Esophagus squamous epithelium (tissue), 5 donors: ENCODE results near the gene HDAC6. TPM values are rescaled to one million over a fixed set of nuclear protein-coding genes. Genes with fewer than 3 reads are reported as not detected.
"Not testable (repeated sequence)": the region's sequence is repeated elsewhere in the genome, so short reads cannot be mapped to it uniquely, and the experiment has no call there.

Experiments used
- DNase-seq: peaks from one replicate; lab custom pipeline; 2025; lab: John Stamatoyannopoulos, UW
- H3K27ac ChIP-seq, 4 donors: fragments of 200-600 bp; sonication (generic); one replicate each; pipeline ENCODE4 v1.5.1; 2016 to 2019; ENCODE audit warnings: mild to moderate bottlenecking in 1 of 4
- H3K27me3 ChIP-seq, 4 donors: fragments of 200-600 bp; sonication (generic); 1 replicate in 3 of 4; 2 replicates in 1 of 4; pipeline versions ENCODE4 v1.5.1 to v1.6.0; 2017 to 2021; ENCODE audit warnings: antibody characterized with exemption in 1 of 4
- H3K36me3 ChIP-seq, 3 donors: fragments of 200-600 bp; sonication (generic); one replicate each; pipeline ENCODE4 v1.5.1; 2016 to 2019
- H3K4me1 ChIP-seq, 3 donors: fragments of 200-600 bp; sonication (generic); one replicate each; pipeline ENCODE4 v1.5.1; 2017 to 2019
- H3K4me3 ChIP-seq, 4 donors: fragments of 200-600 bp; sonication (generic); 1 replicate in 3 of 4; 2 replicates in 1 of 4; pipeline ENCODE4 v1.5.1; 2016 to 2019; ENCODE audit warnings: mild to moderate bottlenecking in 2 of 4, moderate library complexity in 1 of 4
- H3K9me3 ChIP-seq, 3 donors: fragments of 200-600 bp; sonication (generic); one replicate each; pipeline ENCODE4 v1.5.1; 2016 to 2019
- POLR2A ChIP-seq, 4 donors: fragments of 450-650 bp; IDR thresholded peaks; one replicate each; pipeline ENCODE4 v1.6.1; 2017; ENCODE audit warnings: antibody characterized with exemption in 4 of 4, mild to moderate bottlenecking in 4 of 4, moderate library complexity in 3 of 4
- WGBS, 2 donors: methylation state at CpG; one replicate each; pipeline ENCODE4 v1.1.5; 2018; 5-methylcytosine and 5-hydroxymethylcytosine counted together
- intact Hi-C: fragments of 100-400 bp; cut with DNase I; formaldehyde crosslinking; loops from one replicate; pipeline ENCODE4 v1.15.0; 2022
- total RNA-seq, 4 donors: library from RNA; depleted of rRNA; stranded (reverse); fragments of >200 nt; gene quantifications; one replicate each; pipeline ENCODE4 v1.1.0, GENCODE V29; 2016
- TF ChIP-seq, protein P1 (sequence below), 6 experiments: fragments of 450-650 bp in 4 of 6; fragments of 200-600 bp in 2 of 6; sonication (generic) in 2 of 6; IDR thresholded peaks; one replicate each; pipeline ENCODE4 v1.5.1; 2016 to 2019; ENCODE audit warnings: antibody characterized with exemption in 6 of 6, mild to moderate bottlenecking in 4 of 6, moderate library complexity in 4 of 6
- donor health status: DM: yes; HTN: yes; CAD: no.

The HDAC6 gene
- total RNA-seq, 4 donors from 2014 or later: 39.9 to 54.9 (median 48.2) TPM

DNA sequence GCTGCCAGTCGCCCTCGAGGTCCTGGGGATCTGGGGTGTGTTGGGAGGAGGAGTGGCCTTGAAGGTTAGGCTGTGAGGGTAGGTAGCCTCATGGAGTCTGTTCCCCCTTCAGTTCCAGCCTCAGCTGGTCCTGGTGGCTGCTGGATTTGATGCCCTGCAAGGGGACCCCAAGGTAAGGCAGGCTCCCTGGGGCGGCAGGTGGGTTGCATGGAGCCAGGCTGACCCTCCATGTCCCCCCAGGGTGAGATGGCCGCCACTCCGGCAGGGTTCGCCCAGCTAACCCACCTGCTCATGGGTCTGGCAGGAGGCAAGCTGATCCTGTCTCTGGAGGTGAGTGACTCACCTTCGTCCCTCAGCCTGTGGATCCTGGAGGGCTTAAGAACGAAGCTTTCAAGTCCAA lies 12.9 kb downstream of the HDAC6 start:
- H3K4me1 ChIP-seq: no peaks in the 10 kb centered on the region
- intact Hi-C loops: no loop called here
- 60% methylated on average over 1 of the region's 8 CpGs; no CpG with 5 or more reads in 1 of the 2 donors for WGBS, 2 donors
- no peak for TF ChIP-seq POLR2A (IDR thresholded peaks at IDR 0.05)
- TF ChIP-seq, protein P1, sequence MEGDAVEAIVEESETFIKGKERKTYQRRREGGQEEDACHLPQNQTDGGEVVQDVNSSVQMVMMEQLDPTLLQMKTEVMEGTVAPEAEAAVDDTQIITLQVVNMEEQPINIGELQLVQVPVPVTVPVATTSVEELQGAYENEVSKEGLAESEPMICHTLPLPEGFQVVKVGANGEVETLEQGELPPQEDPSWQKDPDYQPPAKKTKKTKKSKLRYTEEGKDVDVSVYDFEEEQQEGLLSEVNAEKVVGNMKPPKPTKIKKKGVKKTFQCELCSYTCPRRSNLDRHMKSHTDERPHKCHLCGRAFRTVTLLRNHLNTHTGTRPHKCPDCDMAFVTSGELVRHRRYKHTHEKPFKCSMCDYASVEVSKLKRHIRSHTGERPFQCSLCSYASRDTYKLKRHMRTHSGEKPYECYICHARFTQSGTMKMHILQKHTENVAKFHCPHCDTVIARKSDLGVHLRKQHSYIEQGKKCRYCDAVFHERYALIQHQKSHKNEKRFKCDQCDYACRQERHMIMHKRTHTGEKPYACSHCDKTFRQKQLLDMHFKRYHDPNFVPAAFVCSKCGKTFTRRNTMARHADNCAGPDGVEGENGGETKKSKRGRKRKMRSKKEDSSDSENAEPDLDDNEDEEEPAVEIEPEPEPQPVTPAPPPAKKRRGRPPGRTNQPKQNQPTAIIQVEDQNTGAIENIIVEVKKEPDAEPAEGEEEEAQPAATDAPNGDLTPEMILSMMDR (IDR thresholded peaks at IDR 0.05): no peak
- no peak overlapping the region for H3K27ac ChIP-seq
- no peak for DNase-seq
- H3K4me3 ChIP-seq: no peak overlapping the region
- H3K9me3 ChIP-seq: no peaks in the 10 kb centered on the region
- H3K36me3 ChIP-seq: peaks cover 0 to 69% (median 0%) of the 10 kb centered on the region in 3 donors
- H3K27me3 ChIP-seq: no peaks in the 10 kb centered on the region

- no peaks in the 10 kb centered on the region for H3K9me3 ChIP-seq
- no peaks in the 10 kb centered on the region for H3K4me1 ChIP-seq
- no peak overlapping the region for H3K4me3 ChIP-seq
- TF ChIP-seq, protein P1 (IDR thresholded peaks at IDR 0.05): no peak
- TF ChIP-seq POLR2A (IDR thresholded peaks at IDR 0.05): no peak
- intact Hi-C loops: no loop called here
- H3K36me3 ChIP-seq: peaks cover 0 to 75% (median 0%) of the 10 kb centered on the region in 3 donors
- H3K27ac ChIP-seq: no peak overlapping the region
- WGBS, 2 donors: 100% methylated on average over 1 of the region's 8 CpGs
- no peak for DNase-seq
- no peaks in the 10 kb centered on the region for H3K27me3 ChIP-seq
Measured at GRCh38 chrX:48815266-48815665, 13.4 kb downstream of the HDAC6 start.

GRCh38 chrX:48816014-48816810 lies 14.3 kb downstream of the HDAC6 start:
- no peaks in the 10 kb centered on the region for H3K27me3 ChIP-seq
- H3K27ac ChIP-seq: no peak overlapping the region
- TF ChIP-seq POLR2A (IDR thresholded peaks at IDR 0.05): no peak
- TF ChIP-seq, protein P1 (IDR thresholded peaks at IDR 0.05): no peak
- WGBS, 2 donors: no CpG with 5 or more reads among the region's 18 CpGs
- peaks cover 0 to 76% (median 0%) of the 10 kb centered on the region in 3 donors for H3K36me3 ChIP-seq
- no peaks in the 10 kb centered on the region for H3K9me3 ChIP-seq
- no peak overlapping the region for H3K4me3 ChIP-seq
- H3K4me1 ChIP-seq: no peaks in the 10 kb centered on the region
- no peak for DNase-seq
- intact Hi-C loops: no loop called here

- TF ChIP-seq, protein P1 (IDR thresholded peaks at IDR 0.05): no peak
- no peak for TF ChIP-seq POLR2A (IDR thresholded peaks at IDR 0.05)
- no peaks in the 10 kb centered on the region for H3K9me3 ChIP-seq
- intact Hi-C loops: no loop called here
- H3K27ac ChIP-seq: no peak overlapping the region
- no peaks in the 10 kb centered on the region for H3K27me3 ChIP-seq
- no peak overlapping the region for H3K4me3 ChIP-seq
- DNase-seq: no peak
- peaks cover 0 to 80% (median 0%) of the 10 kb centered on the region in 3 donors for H3K36me3 ChIP-seq
- H3K4me1 ChIP-seq: no peaks in the 10 kb centered on the region
- WGBS, 2 donors: 89 to 100% methylated on average over 2 to 7 of the region's 16 CpGs
Measured at GRCh38 chrX:48818098-48818497, 16.2 kb downstream of the HDAC6 start.

GRCh38 chrX:48818866-48819265 lies 17.0 kb downstream of the HDAC6 start:
- whole genome bisulfite sequencing, 2 donors: 80% methylated on average over 1 of the region's 4 CpGs; no CpG with 5 or more reads in 1 of the 2 donors
- no peaks in the 10 kb centered on the region for H3K9me3 ChIP-seq
- intact Hi-C loops: no loop called here
- TF ChIP-seq POLR2A (IDR thresholded peaks at IDR 0.05): no peak
- TF ChIP-seq, protein P1 (IDR thresholded peaks at IDR 0.05): no peak
- H3K27me3 ChIP-seq: no peaks in the 10 kb centered on the region
- peaks cover 0 to 88% (median 0%) of the 10 kb centered on the region in 3 donors for H3K36me3 ChIP-seq
- no peaks in the 10 kb centered on the region for H3K4me1 ChIP-seq
- no peak for DNase-seq
- H3K27ac ChIP-seq: no peak overlapping the region
- no peak overlapping the region for H3K4me3 ChIP-seq

DNA sequence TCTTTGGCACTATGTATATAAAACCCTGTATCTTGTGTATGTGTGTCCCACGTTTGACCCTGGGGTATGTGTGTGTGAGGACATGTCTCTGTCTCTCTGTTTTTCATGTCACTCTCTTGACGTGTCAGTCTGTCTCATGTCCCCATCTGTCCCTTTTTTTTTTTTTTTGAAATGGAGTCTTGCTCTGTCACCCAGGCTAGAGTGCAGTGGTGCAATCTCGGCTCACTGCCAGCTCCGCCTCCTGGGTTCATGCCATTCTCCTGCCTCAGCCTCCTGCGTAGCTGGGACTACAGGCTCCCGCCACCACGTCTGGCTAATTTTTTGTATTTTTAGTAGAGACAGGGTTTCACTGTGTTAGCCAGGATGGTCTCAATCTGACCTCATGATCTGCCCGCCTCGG lies 17.5 kb downstream of the HDAC6 start:
- H3K27me3 ChIP-seq, H3K9me3 ChIP-seq, H3K4me3 ChIP-seq, H3K27ac ChIP-seq, DNase-seq, intact Hi-C loops, H3K4me1 ChIP-seq: not testable (repeated sequence)
- 87 to 89% methylated on average over 7 of the region's 9 CpGs for WGBS, 2 donors
- H3K36me3 ChIP-seq: peaks cover 0 to 90% (median 0%) of the 10 kb centered on the region in 3 donors
